Neural progenitor cell (in vitro differentiated cells): ENCODE data around the gene PIGW.

Experiments
- EZH2 ChIP-seq: fragments of 200-600 bp; sonication (generic); IDR thresholded peaks from 2 replicates; pipeline ENCODE4 v1.6.1; 2017; ENCODE audit warnings: antibody characterized with exemption, mild to moderate bottlenecking, moderate library complexity
- TF ChIP-seq, protein P1 (sequence below): fragments of 200-600 bp; sonication (generic); IDR thresholded peaks from 2 replicates; pipeline ENCODE4 v1.5.1; 2017; ENCODE audit warnings: antibody characterized with exemption, mild to moderate bottlenecking

DNA sequence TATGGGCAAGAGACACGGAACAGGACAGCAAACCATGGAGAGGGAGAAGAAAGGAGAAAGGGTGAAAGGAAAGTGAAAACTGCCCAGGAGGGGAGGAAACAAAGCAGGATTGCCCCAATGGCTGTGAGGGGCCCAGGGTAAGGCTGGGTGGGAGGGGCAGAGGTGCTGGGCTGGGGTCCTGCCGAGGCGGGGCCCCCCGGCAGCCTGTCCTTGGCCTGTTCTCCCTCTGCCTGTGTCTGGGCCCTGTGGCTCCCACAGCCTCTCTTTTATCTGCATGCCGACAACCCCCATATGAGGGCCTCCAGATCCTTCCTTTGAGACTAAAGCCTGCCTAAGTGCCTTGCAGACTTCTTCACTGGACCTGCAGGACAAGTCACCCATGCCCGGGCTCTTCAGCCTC lies 32.8 kb upstream of the PIGW start:
- TF ChIP-seq, protein P1, sequence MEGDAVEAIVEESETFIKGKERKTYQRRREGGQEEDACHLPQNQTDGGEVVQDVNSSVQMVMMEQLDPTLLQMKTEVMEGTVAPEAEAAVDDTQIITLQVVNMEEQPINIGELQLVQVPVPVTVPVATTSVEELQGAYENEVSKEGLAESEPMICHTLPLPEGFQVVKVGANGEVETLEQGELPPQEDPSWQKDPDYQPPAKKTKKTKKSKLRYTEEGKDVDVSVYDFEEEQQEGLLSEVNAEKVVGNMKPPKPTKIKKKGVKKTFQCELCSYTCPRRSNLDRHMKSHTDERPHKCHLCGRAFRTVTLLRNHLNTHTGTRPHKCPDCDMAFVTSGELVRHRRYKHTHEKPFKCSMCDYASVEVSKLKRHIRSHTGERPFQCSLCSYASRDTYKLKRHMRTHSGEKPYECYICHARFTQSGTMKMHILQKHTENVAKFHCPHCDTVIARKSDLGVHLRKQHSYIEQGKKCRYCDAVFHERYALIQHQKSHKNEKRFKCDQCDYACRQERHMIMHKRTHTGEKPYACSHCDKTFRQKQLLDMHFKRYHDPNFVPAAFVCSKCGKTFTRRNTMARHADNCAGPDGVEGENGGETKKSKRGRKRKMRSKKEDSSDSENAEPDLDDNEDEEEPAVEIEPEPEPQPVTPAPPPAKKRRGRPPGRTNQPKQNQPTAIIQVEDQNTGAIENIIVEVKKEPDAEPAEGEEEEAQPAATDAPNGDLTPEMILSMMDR: no peak
- TF ChIP-seq EZH2: no peak
